GM12878 (cell line): ENCODE data around the gene KIAA1671. TPM values are rescaled to one million over a fixed set of nuclear protein-coding genes. Genes with fewer than 3 reads are reported as not detected.

ENCODE experiments used
- ATAC-seq: fragments of 200-7000 bp; cut with Tn5 transposase; 3 replicates; pipeline ENCODE4 v1.9.1; 2020; ENCODE audit warnings: mild to moderate bottlenecking, moderate library complexity
- BruUV-seq: library from RNA; stranded (reverse); fragments of 400-500 nt; replicated peaks from 2 replicates; lab custom pipeline; 2021; lab: Mats Ljungman, UMichigan
- CTCF ChIA-PET: fragments of 300-600 bp; sonication (Branson Sonifier 250); formaldehyde crosslinking; extraction: SDS; loops from one replicate; lab custom pipeline; 2021; ENCODE audit warnings: inconsistent platforms; lab: Yijun Ruan, JAX
- POLR2A ChIA-PET: fragments of 350-600 bp; formaldehyde crosslinking; extraction: SDS; loops from one replicate; lab custom pipeline; 2021; ENCODE audit warnings: inconsistent platforms; lab: Charles Lee
- RAD21 ChIA-PET: fragments of 300-600 bp; sonication (Branson Sonifier 250); formaldehyde crosslinking; loops from one replicate; lab custom pipeline; 2023; ENCODE audit warnings: antibody characterized with exemption; ENCODE audit not compliant: unreplicated experiment; lab: Charles Lee
- SMC1A ChIA-PET: fragments of 300-600 bp; sonication (Branson Sonifier 250); formaldehyde crosslinking; loops from one replicate; lab custom pipeline; 2023; ENCODE audit not compliant: unreplicated experiment, uncharacterized antibody; lab: Charles Lee
- DNase-seq: peaks from one replicate; pipeline ENCODE4 v3.0.0-alpha.2; 2011; ENCODE audit warnings: low read depth, low spot score
- FAIRE-seq: peaks from 3 replicates; lab custom pipeline; 2011; peaks lifted over from hg19 to GRCh38; lab: Jason Lieb, UNC
- H2AFZ ChIP-seq: 2 replicates; pipeline ENCODE4 v1.6.0; 2011; ENCODE audit warnings: low read depth, low read length, control low read depth; ENCODE audit not compliant: control insufficient read depth
- H3K27ac ChIP-seq: 2 replicates; pipeline ENCODE4 v1.5.1; 2011; ENCODE audit warnings: control low read depth; ENCODE audit not compliant: control insufficient read depth, insufficient read depth
- H3K27me3 ChIP-seq, 2 experiments: replicated peaks in 1 of 2; 2 replicates each; pipeline versions ENCODE4 v1.6.0 to v1.6.1; 2011; ENCODE audit warnings: low read length in 1 of 2; ENCODE audit not compliant: control insufficient read depth in 2 of 2, insufficient read depth in 2 of 2
- H3K36me3 ChIP-seq, 2 experiments: 2 replicates each; pipeline ENCODE4 v1.5.1; 2011; ENCODE audit warnings: low read length in 1 of 2; ENCODE audit not compliant: control insufficient read depth in 2 of 2, insufficient read depth in 2 of 2
- H3K4me1 ChIP-seq: 2 replicates; pipeline ENCODE4 v1.6.1; 2011; ENCODE audit warnings: mild to moderate bottlenecking, low read length, moderate library complexity, mixed read lengths; ENCODE audit not compliant: control insufficient read depth, insufficient read depth
- H3K4me2 ChIP-seq: 2 replicates; pipeline ENCODE4 v1.6.0; 2011; ENCODE audit warnings: control low read depth; ENCODE audit not compliant: control insufficient read depth, insufficient read depth
- H3K4me3 ChIP-seq: fragments of 200-600 bp; sonication (generic); 2 replicates; pipeline ENCODE4 v1.5.1; 2016
- H3K79me2 ChIP-seq: 2 replicates; pipeline ENCODE4 v1.6.0; 2011; ENCODE audit warnings: low read length; ENCODE audit not compliant: control insufficient read depth, insufficient read depth
- H3K9ac ChIP-seq: 2 replicates; pipeline ENCODE4 v1.8.0; 2011; ENCODE audit warnings: low read length, control low read depth, mixed read lengths; ENCODE audit not compliant: control insufficient read depth, insufficient read depth
- H3K9me3 ChIP-seq: replicated peaks from 3 replicates; pipeline ENCODE4 v1.5.1; 2011; ENCODE audit warnings: mild to moderate bottlenecking, low read length; ENCODE audit not compliant: control insufficient read depth, insufficient read depth
- H4K20me1 ChIP-seq: 2 replicates; pipeline ENCODE4 v1.6.0; 2011; ENCODE audit not compliant: control insufficient read depth, insufficient read depth
- BCL11A ChIP-seq: IDR thresholded peaks from 2 replicates; pipeline ENCODE4 v1.6.1; 2011; ENCODE audit warnings: low read depth, low read length
- GABPA ChIP-seq: IDR thresholded peaks from 2 replicates; pipeline ENCODE4 v1.6.1; 2014; ENCODE audit warnings: antibody characterized with exemption, low read depth, mild to moderate bottlenecking, inconsistent platforms
- HDGF ChIP-seq: fragments of 450-650 bp; IDR thresholded peaks from 2 replicates; pipeline ENCODE4 v1.6.1; 2016; ENCODE audit warnings: antibody characterized with exemption
- IRF4 ChIP-seq: IDR thresholded peaks from 2 replicates; pipeline ENCODE4 v1.6.1; 2011; ENCODE audit warnings: low read depth, low read length
- WGBS: methylation state at CpG from one replicate; pipeline ENCODE4 v1.1.6; 2016; ENCODE audit warnings: low lambda C conversion rate; ENCODE audit not compliant: insufficient replicate concordance, insufficient coverage; ENCODE audit errors: missing lambda C conversion rate; 5-methylcytosine and 5-hydroxymethylcytosine counted together
- in situ Hi-C: fragments of 300-500 bp; cut with MboI; formaldehyde crosslinking; loops from 9 replicates; pipeline ENCODE4 v1.14.3; 2018; ENCODE audit warnings: mixed read lengths
- intact Hi-C: fragments of 100-400 bp; cut with micrococcal nuclease; formaldehyde crosslinking; loops from one replicate; pipeline ENCODE4 v1.14.2; 2022; ENCODE audit not compliant: unreplicated experiment
- polyA plus RNA-seq, 11 experiments: library from polyadenylated mRNA; depleted of rRNA in 4 of 11; unstranded in 6 of 11; stranded (reverse) in 5 of 11; fragments of >200 nt; fragmentation: Nextera tagmentation in 4 of 11; fragmentation: Illumina TruSeq in 1 of 11; extraction: Ambion mirVana in 4 of 11; extraction: Trizol in 1 of 11; gene quantifications; 1 replicate in 1 of 11; 2 replicates in 10 of 11; pipeline versions ENCODE4 v1.2.1 to v1.2.3, GENCODE V29; 2011 to 2016; ENCODE audit warnings: inconsistent platforms in 2 of 11, missing spikeins in 2 of 11, low read depth in 1 of 11
- total RNA-seq, 4 experiments: library from RNA; depleted of rRNA in 3 of 4; stranded (reverse); fragments of >200 nt in 3 of 4; fragmentation: Illumina TruSeq in 1 of 4; extraction: Trizol in 1 of 4; gene quantifications; 2 replicates each; pipeline versions ENCODE4 v1.2.1 to v1.2.3, GENCODE V29; 2013 to 2021
- TF ChIP-seq, protein P1 (sequence below): fragments of 450-650 bp; IDR thresholded peaks from 2 replicates; pipeline ENCODE4 v1.6.1; 2016; ENCODE audit warnings: mild to moderate bottlenecking

The KIAA1671 gene
- total and polyA plus RNA-seq, 10 of the 15 experiments (the other 5 are each of a cell fraction or from before 2014, with no cell fraction given): 0.05 to 2.7 (median 0.33) TPM

DNA sequence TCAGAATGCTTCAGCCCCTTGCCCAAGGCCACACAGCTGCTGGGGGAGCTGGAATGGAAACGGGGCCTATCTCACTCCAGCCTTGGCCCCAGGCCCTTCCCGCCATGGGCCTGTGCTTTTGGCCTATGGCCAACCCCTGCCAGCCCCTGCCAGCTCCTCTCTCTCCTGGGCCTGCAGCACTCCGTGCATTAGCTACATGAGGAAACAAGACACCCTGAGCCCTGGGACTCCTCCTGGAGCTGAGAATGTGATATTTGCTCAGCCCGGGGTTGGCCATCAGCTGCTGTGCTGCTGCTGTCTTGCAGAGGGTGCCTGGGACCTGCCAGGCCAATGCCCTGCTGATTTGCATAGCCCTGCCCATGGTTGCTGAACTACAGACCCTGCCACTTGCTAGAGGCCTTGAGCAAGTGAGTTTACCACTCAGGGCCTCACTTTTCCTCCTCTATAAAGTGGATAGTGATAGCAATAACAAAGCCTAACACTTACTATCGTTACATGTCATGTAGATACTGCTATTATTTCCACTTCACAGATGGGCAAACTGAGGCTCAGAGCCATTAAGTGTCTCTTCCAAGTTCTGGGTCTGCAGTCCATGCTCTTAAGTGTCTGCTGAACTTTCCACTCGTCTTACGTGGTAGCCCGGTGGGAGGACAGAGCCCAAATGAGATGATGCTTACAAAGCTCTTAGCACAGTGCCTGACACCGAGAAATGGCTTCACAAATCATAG lies 99.6 kb downstream of the KIAA1671 start:
- ChIA-PET RAD21 (interaction anchor here (1.2 kb wide), 1 partner anchor 114 kb away, joined by 3 read pairs; no protein-coding TSS in a partner anchor), POLR2A (interaction anchor here (0.5 kb wide), 1 partner anchor 9 kb away, joined by 3 read pairs; no protein-coding TSS in a partner anchor), CTCF (interaction anchor here (6.2 kb wide), 1 partner anchor 114 kb away, joined by 53 read pairs; no protein-coding TSS in a partner anchor), SMC1A (interaction anchor here (0.6 to 0.9 kb wide), 3 partner anchors 10 to 114 kb away, joined by 3 to 4 read pairs (median 3); no protein-coding TSS in a partner anchor)
- intact Hi-C loops: no loop called here
- no peak for ATAC-seq
- Histone ChIP-seq H2AFZ (no peak overlapping the region), H3K9ac (no peak overlapping the region), H3K27me3 (no peaks in the 10 kb centered on the region; a peak in 1 of 4 replicates), H3K79me2 (no peaks in the 10 kb centered on the region), H3K27ac (no peak overlapping the region), H4K20me1 (no peaks in the 10 kb centered on the region), H3K4me2 (no peak overlapping the region), H3K4me3 (no peak overlapping the region), H3K9me3 (peaks cover 4% of the 10 kb centered on the region; the same call in 1 of the 3 replicates), H3K36me3 (no peaks in the 10 kb centered on the region), H3K4me1 (no peaks in the 10 kb centered on the region)
- no peak for DNase-seq
- no peak for TF ChIP-seq IRF4
- TF ChIP-seq GABPA: no peak
- no peak for TF ChIP-seq HDGF
- no peak for TF ChIP-seq BCL11A
- TF ChIP-seq, protein P1, sequence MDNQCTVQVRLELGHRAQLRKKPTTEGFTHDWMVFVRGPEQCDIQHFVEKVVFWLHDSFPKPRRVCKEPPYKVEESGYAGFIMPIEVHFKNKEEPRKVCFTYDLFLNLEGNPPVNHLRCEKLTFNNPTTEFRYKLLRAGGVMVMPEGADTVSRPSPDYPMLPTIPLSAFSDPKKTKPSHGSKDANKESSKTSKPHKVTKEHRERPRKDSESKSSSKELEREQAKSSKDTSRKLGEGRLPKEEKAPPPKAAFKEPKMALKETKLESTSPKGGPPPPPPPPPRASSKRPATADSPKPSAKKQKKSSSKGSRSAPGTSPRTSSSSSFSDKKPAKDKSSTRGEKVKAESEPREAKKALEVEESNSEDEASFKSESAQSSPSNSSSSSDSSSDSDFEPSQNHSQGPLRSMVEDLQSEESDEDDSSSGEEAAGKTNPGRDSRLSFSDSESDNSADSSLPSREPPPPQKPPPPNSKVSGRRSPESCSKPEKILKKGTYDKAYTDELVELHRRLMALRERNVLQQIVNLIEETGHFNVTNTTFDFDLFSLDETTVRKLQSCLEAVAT: no peak
- no peak for FAIRE-seq
- BruUV-seq: no TSS peak
- in situ Hi-C loops: no loop called here
- 32% methylated on average over 9 of the region's 9 CpGs for WGBS
